ENCODE results near the gene EID2B.

The EID2B gene

DNA sequence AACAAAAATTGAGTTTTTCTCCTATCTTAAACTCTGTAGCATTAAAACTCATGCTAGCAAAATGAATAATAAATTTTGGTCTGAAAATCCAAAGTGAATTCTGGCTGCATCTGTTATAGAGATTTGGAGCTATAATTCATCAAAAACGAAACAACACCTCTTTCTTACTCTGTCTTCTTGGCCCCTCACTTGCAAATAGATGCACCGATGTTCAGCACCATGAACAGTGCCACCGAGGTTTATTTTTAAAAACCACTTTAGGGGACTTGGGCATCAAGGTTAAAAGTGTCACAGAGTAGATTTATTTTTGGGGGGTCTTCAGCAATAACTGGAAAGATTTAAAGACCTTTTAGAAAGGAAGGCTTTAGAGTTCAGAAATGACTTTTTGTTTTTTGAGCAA is 33.4 kb upstream of the EID2B start:
- ATAC-seq, result no peak
- TF ChIP-seq ZNF565 (CRISPR knock-in tag; conservative IDR thresholded peaks at IDR 0.05; ENCODE audit: low read depth) (no peak), ZFP30 (CRISPR knock-in tag; IDR thresholded peaks at IDR 0.05) (no peak), CREB5 (CRISPR knock-in tag; IDR thresholded peaks at IDR 0.05; ENCODE audit: low read depth) (no peak), OSR1 (CRISPR knock-in tag; IDR thresholded peaks at IDR 0.05) (no peak), BACH2 (CRISPR knock-in tag; IDR thresholded peaks at IDR 0.05; ENCODE audit: borderline replicate concordance) (no peak), ZNF70 (CRISPR knock-in tag; IDR thresholded peaks at IDR 0.05) (no peak), CSDC2 (CRISPR knock-in tag; IDR thresholded peaks at IDR 0.05) (no peak), ARNTL (CRISPR knock-in tag; IDR thresholded peaks at IDR 0.05; ENCODE audit: borderline replicate concordance, low read depth) (no peak), TCF4 (CRISPR knock-in tag; IDR thresholded peaks at IDR 0.05; ENCODE audit: borderline replicate concordance) (no peak), TOX (CRISPR knock-in tag; IDR thresholded peaks at IDR 0.05; ENCODE audit: borderline replicate concordance) (no peak), RARB (CRISPR knock-in tag; IDR thresholded peaks at IDR 0.05) (no peak), ZC3H10 (CRISPR knock-in tag; IDR thresholded peaks at IDR 0.05) (no peak), ISL1 (CRISPR knock-in tag; IDR thresholded peaks at IDR 0.05) (no peak), SNAI2 (CRISPR knock-in tag; IDR thresholded peaks at IDR 0.05) (no peak), ZFP3 (CRISPR knock-in tag; IDR thresholded peaks at IDR 0.05) (no peak), ZNF8 (CRISPR knock-in tag; IDR thresholded peaks at IDR 0.05) (no peak), PPARA (CRISPR knock-in tag; IDR thresholded peaks at IDR 0.05; ENCODE audit: borderline replicate concordance) (no peak)
- TF ChIP-seq, protein P1, sequence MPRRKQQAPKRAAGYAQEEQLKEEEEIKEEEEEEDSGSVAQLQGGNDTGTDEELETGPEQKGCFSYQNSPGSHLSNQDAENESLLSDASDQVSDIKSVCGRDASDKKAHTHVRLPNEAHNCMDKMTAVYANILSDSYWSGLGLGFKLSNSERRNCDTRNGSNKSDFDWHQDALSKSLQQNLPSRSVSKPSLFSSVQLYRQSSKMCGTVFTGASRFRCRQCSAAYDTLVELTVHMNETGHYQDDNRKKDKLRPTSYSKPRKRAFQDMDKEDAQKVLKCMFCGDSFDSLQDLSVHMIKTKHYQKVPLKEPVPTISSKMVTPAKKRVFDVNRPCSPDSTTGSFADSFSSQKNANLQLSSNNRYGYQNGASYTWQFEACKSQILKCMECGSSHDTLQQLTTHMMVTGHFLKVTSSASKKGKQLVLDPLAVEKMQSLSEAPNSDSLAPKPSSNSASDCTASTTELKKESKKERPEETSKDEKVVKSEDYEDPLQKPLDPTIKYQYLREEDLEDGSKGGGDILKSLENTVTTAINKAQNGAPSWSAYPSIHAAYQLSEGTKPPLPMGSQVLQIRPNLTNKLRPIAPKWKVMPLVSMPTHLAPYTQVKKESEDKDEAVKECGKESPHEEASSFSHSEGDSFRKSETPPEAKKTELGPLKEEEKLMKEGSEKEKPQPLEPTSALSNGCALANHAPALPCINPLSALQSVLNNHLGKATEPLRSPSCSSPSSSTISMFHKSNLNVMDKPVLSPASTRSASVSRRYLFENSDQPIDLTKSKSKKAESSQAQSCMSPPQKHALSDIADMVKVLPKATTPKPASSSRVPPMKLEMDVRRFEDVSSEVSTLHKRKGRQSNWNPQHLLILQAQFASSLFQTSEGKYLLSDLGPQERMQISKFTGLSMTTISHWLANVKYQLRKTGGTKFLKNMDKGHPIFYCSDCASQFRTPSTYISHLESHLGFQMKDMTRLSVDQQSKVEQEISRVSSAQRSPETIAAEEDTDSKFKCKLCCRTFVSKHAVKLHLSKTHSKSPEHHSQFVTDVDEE (CRISPR knock-in tag; IDR thresholded peaks at IDR 0.05), result no peak
- TF ChIP-seq, protein P2, sequence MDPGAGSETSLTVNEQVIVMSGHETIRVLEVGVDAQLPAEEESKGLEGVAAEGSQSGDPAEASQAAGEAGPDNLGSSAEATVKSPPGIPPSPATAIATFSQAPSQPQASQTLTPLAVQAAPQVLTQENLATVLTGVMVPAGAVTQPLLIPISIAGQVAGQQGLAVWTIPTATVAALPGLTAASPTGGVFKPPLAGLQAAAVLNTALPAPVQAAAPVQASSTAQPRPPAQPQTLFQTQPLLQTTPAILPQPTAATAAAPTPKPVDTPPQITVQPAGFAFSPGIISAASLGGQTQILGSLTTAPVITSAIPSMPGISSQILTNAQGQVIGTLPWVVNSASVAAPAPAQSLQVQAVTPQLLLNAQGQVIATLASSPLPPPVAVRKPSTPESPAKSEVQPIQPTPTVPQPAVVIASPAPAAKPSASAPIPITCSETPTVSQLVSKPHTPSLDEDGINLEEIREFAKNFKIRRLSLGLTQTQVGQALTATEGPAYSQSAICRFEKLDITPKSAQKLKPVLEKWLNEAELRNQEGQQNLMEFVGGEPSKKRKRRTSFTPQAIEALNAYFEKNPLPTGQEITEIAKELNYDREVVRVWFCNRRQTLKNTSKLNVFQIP (CRISPR knock-in tag; IDR thresholded peaks at IDR 0.05; ENCODE audit: borderline replicate concordance, low read depth), result no peak
- TF ChIP-seq, protein P3, sequence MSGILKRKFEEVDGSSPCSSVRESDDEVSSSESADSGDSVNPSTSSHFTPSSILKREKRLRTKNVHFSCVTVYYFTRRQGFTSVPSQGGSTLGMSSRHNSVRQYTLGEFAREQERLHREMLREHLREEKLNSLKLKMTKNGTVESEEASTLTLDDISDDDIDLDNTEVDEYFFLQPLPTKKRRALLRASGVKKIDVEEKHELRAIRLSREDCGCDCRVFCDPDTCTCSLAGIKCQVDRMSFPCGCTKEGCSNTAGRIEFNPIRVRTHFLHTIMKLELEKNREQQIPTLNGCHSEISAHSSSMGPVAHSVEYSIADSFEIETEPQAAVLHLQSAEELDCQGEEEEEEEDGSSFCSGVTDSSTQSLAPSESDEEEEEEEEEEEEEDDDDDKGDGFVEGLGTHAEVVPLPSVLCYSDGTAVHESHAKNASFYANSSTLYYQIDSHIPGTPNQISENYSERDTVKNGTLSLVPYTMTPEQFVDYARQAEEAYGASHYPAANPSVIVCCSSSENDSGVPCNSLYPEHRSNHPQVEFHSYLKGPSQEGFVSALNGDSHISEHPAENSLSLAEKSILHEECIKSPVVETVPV (CRISPR knock-in tag; IDR thresholded peaks at IDR 0.05), result no peak

GRCh38 chr19:39563408-39563807 is 30.8 kb upstream of the EID2B start:
- no peak for ATAC-seq
- TF ChIP-seq ZFP30 (CRISPR knock-in tag; IDR thresholded peaks at IDR 0.05) (no peak), TCF4 (CRISPR knock-in tag; IDR thresholded peaks at IDR 0.05; ENCODE audit: borderline replicate concordance) (no peak), ISL1 (CRISPR knock-in tag; IDR thresholded peaks at IDR 0.05) (no peak), ZNF8 (CRISPR knock-in tag; IDR thresholded peaks at IDR 0.05) (no peak)

GRCh38 chr19:39558624-39559117 is 26.0 kb upstream of the EID2B start:
- ATAC-seq, result no peak
- TF ChIP-seq, protein P4, sequence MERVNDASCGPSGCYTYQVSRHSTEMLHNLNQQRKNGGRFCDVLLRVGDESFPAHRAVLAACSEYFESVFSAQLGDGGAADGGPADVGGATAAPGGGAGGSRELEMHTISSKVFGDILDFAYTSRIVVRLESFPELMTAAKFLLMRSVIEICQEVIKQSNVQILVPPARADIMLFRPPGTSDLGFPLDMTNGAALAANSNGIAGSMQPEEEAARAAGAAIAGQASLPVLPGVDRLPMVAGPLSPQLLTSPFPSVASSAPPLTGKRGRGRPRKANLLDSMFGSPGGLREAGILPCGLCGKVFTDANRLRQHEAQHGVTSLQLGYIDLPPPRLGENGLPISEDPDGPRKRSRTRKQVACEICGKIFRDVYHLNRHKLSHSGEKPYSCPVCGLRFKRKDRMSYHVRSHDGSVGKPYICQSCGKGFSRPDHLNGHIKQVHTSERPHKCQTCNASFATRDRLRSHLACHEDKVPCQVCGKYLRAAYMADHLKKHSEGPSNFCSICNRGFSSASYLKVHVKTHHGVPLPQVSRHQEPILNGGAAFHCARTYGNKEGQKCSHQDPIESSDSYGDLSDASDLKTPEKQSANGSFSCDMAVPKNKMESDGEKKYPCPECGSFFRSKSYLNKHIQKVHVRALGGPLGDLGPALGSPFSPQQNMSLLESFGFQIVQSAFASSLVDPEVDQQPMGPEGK (CRISPR knock-in tag; IDR thresholded peaks at IDR 0.05; ENCODE audit: borderline replicate concordance), result no peak
- TF ChIP-seq ZC3H10 (CRISPR knock-in tag; IDR thresholded peaks at IDR 0.05), result no peak
- TF ChIP-seq ZNF70 (CRISPR knock-in tag; IDR thresholded peaks at IDR 0.05), result no peak
- no peak for TF ChIP-seq OSR1 (CRISPR knock-in tag; IDR thresholded peaks at IDR 0.05)
